ENCODE measurements around the gene CHMP4A. TPM values are rescaled to one million over a fixed set of nuclear protein-coding genes. Genes with fewer than 3 reads are reported as not detected.

CHMP4A gene
- total and polyA plus RNA-seq, 2 of the 13 experiments (the other 11 are each of a cell fraction or from before 2014, with no cell fraction given), result 83.6 to 113 TPM

DNA sequence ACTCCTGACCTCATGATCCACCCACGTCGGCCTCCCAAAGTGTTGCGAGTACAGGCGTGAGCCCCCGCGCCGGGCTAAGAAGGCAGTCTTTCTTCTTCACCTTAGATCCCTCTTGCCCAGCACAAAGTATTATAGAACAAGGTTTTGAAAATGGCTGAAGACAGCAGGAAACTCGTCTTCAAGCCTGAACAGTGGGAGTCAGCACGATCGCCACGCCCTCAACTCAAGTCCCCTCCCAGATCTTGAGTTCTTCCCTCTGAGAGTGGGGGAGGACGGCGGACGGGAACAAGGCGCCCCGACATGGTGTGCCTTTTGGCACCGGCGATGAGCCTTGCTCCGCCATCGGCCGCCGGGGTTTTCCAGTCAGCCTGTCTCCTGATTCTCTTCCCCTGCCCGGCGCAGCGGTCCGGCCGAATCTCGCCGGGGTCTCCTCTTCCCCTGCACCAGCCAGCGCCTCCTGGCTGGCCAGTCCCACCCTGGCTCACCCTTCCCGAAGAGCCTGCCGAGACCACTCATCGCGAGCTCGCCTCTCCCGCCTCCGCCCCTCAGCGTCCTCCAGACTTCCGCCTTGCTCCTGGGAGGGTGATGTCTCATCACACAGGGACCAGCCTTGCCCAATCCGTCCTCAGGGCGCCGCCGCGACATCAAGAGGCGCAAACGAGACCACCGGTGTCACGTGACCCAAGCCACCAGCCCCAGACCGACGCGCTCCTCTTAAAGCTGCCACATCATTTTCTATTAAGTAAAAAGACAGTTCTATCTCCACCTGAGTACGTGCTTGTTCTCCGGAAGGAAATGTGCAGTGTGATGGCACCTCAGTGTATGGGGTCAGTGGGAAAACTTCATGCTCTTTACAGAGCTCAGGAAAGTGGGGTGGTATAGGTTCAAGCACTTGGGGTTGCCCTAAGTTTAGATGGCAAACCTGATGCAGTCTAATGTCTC is at the start of gene CHMP4A (continued):
- TF ChIP-seq, protein P1, sequence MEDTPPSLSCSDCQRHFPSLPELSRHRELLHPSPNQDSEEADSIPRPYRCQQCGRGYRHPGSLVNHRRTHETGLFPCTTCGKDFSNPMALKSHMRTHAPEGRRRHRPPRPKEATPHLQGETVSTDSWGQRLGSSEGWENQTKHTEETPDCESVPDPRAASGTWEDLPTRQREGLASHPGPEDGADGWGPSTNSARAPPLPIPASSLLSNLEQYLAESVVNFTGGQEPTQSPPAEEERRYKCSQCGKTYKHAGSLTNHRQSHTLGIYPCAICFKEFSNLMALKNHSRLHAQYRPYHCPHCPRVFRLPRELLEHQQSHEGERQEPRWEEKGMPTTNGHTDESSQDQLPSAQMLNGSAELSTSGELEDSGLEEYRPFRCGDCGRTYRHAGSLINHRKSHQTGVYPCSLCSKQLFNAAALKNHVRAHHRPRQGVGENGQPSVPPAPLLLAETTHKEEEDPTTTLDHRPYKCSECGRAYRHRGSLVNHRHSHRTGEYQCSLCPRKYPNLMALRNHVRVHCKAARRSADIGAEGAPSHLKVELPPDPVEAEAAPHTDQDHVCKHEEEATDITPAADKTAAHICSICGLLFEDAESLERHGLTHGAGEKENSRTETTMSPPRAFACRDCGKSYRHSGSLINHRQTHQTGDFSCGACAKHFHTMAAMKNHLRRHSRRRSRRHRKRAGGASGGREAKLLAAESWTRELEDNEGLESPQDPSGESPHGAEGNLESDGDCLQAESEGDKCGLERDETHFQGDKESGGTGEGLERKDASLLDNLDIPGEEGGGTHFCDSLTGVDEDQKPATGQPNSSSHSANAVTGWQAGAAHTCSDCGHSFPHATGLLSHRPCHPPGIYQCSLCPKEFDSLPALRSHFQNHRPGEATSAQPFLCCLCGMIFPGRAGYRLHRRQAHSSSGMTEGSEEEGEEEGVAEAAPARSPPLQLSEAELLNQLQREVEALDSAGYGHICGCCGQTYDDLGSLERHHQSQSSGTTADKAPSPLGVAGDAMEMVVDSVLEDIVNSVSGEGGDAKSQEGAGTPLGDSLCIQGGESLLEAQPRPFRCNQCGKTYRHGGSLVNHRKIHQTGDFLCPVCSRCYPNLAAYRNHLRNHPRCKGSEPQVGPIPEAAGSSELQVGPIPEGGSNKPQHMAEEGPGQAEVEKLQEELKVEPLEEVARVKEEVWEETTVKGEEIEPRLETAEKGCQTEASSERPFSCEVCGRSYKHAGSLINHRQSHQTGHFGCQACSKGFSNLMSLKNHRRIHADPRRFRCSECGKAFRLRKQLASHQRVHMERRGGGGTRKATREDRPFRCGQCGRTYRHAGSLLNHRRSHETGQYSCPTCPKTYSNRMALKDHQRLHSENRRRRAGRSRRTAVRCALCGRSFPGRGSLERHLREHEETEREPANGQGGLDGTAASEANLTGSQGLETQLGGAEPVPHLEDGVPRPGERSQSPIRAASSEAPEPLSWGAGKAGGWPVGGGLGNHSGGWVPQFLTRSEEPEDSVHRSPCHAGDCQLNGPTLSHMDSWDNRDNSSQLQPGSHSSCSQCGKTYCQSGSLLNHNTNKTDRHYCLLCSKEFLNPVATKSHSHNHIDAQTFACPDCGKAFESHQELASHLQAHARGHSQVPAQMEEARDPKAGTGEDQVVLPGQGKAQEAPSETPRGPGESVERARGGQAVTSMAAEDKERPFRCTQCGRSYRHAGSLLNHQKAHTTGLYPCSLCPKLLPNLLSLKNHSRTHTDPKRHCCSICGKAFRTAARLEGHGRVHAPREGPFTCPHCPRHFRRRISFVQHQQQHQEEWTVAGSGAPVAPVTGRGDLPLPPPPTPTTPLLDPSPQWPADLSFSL (CRISPR knock-in tag; IDR thresholded peaks at IDR 0.05), result no peak; the same call in 1 of the 2 replicates
- TF ChIP-seq ZFP90 (CRISPR knock-in tag; IDR thresholded peaks at IDR 0.05; ENCODE audit: borderline replicate concordance) (peak; percentile 99), STAG1 (CRISPR knock-in tag; IDR thresholded peaks at IDR 0.05) (peak; percentile 42; the same call in 1 of the 2 replicates), KMT2A (CRISPR knock-in tag; IDR thresholded peaks at IDR 0.05) (peak; percentile 100), ZEB1 (IDR thresholded peaks at IDR 0.05; ENCODE audit: insufficient replicate concordance, low read depth) (no peak), ZKSCAN5 (CRISPR knock-in tag; IDR thresholded peaks at IDR 0.05) (peak; percentile 82), ZNF260 (CRISPR knock-in tag; IDR thresholded peaks at IDR 0.05; ENCODE audit: borderline replicate concordance, low read depth) (0 out of 2 replicates have a peak, but pooled peaks have one; percentile 97), ZNF570 (CRISPR knock-in tag; IDR thresholded peaks at IDR 0.05; ENCODE audit: borderline replicate concordance) (peak; percentile 57; the same call in 1 of the 2 replicates)
- TF ChIP-seq, protein P2, sequence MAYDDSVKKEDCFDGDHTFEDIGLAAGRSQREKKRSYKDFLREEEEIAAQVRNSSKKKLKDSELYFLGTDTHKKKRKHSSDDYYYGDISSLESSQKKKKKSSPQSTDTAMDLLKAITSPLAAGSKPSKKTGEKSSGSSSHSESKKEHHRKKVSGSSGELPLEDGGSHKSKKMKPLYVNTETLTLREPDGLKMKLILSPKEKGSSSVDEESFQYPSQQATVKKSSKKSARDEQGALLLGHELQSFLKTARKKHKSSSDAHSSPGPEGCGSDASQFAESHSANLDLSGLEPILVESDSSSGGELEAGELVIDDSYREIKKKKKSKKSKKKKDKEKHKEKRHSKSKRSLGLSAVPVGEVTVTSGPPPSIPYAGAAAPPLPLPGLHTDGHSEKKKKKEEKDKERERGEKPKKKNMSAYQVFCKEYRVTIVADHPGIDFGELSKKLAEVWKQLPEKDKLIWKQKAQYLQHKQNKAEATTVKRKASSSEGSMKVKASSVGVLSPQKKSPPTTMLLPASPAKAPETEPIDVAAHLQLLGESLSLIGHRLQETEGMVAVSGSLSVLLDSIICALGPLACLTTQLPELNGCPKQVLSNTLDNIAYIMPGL (CRISPR knock-in tag; IDR thresholded peaks at IDR 0.05; ENCODE audit: borderline replicate concordance in 1 of 2, low read depth in 1 of 2), result peak; percentile 96 to 98; a peak in 3 of 4 replicates
- TF ChIP-seq, protein P3, sequence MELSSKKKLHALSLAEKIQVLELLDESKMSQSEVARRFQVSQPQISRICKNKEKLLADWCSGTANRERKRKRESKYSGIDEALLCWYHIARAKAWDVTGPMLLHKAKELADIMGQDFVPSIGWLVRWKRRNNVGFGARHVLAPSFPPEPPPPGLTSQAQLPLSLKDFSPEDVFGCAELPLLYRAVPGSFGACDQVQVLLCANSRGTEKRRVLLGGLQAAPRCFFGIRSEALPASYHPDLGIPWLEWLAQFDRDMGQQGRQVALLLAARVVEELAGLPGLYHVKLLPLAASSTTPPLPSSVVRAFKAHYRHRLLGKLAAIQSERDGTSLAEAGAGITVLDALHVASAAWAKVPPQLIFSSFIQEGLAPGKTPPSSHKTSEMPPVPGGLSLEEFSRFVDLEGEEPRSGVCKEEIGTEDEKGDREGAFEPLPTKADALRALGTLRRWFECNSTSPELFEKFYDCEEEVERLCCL (CRISPR knock-in tag; IDR thresholded peaks at IDR 0.05; ENCODE audit: borderline replicate concordance), result peak; percentile 92; the same call in 1 of the 2 replicates
- TF ChIP-seq, protein P4, sequence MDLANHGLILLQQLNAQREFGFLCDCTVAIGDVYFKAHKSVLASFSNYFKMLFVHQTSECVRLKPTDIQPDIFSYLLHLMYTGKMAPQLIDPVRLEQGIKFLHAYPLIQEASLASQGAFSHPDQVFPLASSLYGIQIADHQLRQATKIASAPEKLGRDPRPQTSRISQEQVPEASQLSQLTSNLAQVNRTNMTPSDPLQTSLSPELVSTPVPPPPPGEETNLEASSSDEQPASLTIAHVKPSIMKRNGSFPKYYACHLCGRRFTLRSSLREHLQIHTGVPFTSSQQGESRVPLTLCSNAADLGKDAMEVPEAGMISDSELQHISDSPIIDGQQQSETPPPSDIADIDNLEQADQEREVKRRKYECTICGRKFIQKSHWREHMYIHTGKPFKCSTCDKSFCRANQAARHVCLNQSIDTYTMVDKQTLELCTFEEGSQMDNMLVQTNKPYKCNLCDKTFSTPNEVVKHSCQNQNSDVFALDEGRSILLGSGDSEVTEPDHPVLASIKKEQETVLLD (CRISPR knock-in tag; IDR thresholded peaks at IDR 0.05; ENCODE audit: low read depth), result peak; percentile 89

Data from HepG2 (cell line).